Stimulated activated CD4-positive, alpha-beta T cell treated with anti-CD3 and anti-CD28 coated beads, Interleukin-4, amount 100 ng/mL, for 4 hours (primary cell): Measurements from ENCODE around the gene SAMD14.

Source experiments
- DNase-seq, 2 experiments: peaks; one replicate each; pipeline ENCODE4 v3.0.0-alpha.2; 2020

SAMD14 gene

GRCh38 chr17:50111673-50112655, 18.0 kb downstream of the SAMD14 start:
- DNase-seq: no peak

- no peak for DNase-seq
Measured at GRCh38 chr17:50110591-50111349, 19.2 kb downstream of the SAMD14 start.

GRCh38 chr17:50109785-50110184, 20.2 kb downstream of the SAMD14 start:
- no peak for DNase-seq

- no peak for DNase-seq
Measured at GRCh38 chr17:50109207-50109606, 20.8 kb downstream of the SAMD14 start.

- no peak for DNase-seq
Measured at GRCh38 chr17:50108556-50108955, 21.4 kb downstream of the SAMD14 start.

- DNase-seq: no peak
Measured at GRCh38 chr17:50107790-50108414, 22.1 kb downstream of the SAMD14 start.

GRCh38 chr17:50106393-50107131, 23.4 kb downstream of the SAMD14 start:
- no peak for DNase-seq

- DNase-seq: no peak
Measured at GRCh38 chr17:50105811-50106210, 24.1 kb downstream of the SAMD14 start.

- no peak for DNase-seq
Measured at GRCh38 chr17:50103941-50104340, 26.0 kb downstream of the SAMD14 start.

GRCh38 chr17:50103252-50103651, 26.7 kb downstream of the SAMD14 start:
- DNase-seq: no peak

GRCh38 chr17:50102164-50102991, 27.6 kb downstream of the SAMD14 start:
- DNase-seq: no peak

GRCh38 chr17:50101346-50102163, 28.4 kb downstream of the SAMD14 start:
- no peak for DNase-seq

- DNase-seq: no peak
Measured at GRCh38 chr17:50100921-50101345, 29.0 kb downstream of the SAMD14 start.

- no peak for DNase-seq
Measured at GRCh38 chr17:50100480-50100883, 29.5 kb downstream of the SAMD14 start.

- no peak for DNase-seq
Measured at GRCh38 chr17:50099003-50099402, 31.0 kb downstream of the SAMD14 start.

GRCh38 chr17:50098583-50098982, 31.4 kb downstream of the SAMD14 start:
- no peak for DNase-seq

- DNase-seq: no peak
Measured at GRCh38 chr17:50097926-50098325, 32.0 kb downstream of the SAMD14 start.

GRCh38 chr17:50097455-50097854, 32.5 kb downstream of the SAMD14 start:
- DNase-seq: no peak

- no peak for DNase-seq
Measured at GRCh38 chr17:50096758-50097157, 33.2 kb downstream of the SAMD14 start.

GRCh38 chr17:50096092-50096491, 33.9 kb downstream of the SAMD14 start:
- DNase-seq: no peak

GRCh38 chr17:50095626-50096037, 34.3 kb downstream of the SAMD14 start:
- DNase-seq: no peak
